Measurements from ENCODE around the gene IQCF5.
"Not testable (repeated sequence)": the region's sequence is repeated elsewhere in the genome, so short reads cannot be mapped to it uniquely, and the experiment has no call there.

Gene IQCF5

DNA sequence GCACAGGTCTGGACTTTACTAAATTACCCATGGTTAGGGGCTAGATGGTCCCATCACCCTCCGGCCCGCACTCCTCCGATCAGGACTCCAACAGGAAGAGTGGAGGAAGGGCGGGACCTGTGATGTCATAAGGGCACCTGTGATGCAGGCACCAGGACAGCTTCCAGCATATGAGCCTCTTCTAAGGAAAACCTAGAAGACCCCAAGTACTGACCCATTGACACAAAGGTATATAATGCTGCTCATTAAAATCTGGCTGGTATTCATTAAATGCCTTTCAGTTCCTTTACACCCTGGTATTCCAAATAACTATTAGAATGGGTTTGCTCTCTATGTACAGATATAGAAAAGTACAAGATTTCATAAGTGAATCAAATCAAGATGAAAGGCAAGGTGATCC is at the start of gene IQCF5:
IQCF5 (minus strand) TSS at position 101 of the 400 bp plus-strand sequence; CDS start at position 31, 70 bp downstream.
- DNase-seq (ENCODE audit: low spot score) (no peak), FAIRE-seq (no peak)

DNA sequence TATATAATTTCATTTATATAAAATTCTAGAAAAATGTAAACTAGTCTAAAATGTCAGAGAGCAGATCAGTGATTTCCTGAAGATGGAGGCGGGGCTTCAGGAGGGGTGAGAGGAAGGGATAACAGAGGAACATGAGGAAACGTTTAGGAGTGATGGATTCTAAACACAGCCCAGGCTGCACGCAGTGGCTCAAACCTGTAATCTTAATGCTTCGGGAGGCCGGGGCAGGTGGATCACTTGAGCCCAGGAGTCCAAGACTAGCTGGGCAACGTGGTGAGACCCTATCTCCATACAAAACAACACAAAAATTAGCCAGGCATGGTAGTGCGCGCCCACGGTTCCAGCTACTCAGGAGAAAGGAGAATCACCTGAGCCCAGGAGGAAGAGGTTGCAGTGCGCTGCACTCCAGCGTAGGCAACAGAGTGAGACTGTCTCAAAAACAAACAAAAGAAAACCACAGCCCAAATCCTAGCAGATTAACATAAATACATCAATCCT is 45.7 kb upstream of the IQCF5 start:
- FAIRE-seq (no peak), DNase-seq (ENCODE audit: low spot score) (no peak)

DNA sequence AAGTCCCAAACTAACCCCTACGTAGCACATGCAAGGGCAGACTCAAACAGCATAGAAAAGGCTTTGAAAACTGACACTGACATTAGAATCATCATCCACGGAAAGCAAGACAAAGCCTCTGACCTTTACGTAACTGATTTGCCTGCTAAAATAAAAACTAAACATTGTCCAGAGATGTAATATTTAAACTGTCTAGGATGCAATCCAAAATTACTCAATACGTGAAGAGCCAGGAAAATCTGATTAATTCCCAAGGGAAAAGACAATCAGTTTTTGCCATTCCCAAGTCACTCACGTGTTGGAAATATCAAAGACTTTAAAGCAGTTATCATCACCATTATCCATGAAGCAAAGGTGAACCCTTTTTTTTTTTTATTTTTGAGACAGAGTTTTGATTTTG is 41.0 kb upstream of the IQCF5 start:
- no peak for FAIRE-seq

DNA sequence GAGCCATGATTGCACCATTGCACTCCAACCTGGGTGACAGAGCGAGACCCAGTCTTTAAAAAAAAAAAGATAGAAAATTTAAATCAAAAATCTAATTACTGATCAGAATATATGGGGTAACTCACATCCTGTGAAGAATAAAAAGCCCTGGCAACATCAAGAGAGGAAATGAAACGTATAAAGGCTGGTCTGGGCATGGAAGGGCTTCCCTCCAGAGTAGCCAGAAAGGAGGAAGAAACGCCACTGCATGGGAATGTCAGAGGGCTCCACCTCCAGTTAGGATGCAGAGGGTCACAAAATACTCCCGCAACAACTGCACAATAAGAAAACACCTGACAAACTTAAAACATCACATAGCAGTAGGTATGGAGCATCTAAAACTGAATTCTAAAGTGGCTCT is 32.6 kb upstream of the IQCF5 start:
- no peak for DNase-seq (ENCODE audit: low spot score)
- no peak for FAIRE-seq

More for the DNA sequence above, 41.0 kb upstream of the IQCF5 start:
- DNase-seq (ENCODE audit: low spot score) = no peak

DNA sequence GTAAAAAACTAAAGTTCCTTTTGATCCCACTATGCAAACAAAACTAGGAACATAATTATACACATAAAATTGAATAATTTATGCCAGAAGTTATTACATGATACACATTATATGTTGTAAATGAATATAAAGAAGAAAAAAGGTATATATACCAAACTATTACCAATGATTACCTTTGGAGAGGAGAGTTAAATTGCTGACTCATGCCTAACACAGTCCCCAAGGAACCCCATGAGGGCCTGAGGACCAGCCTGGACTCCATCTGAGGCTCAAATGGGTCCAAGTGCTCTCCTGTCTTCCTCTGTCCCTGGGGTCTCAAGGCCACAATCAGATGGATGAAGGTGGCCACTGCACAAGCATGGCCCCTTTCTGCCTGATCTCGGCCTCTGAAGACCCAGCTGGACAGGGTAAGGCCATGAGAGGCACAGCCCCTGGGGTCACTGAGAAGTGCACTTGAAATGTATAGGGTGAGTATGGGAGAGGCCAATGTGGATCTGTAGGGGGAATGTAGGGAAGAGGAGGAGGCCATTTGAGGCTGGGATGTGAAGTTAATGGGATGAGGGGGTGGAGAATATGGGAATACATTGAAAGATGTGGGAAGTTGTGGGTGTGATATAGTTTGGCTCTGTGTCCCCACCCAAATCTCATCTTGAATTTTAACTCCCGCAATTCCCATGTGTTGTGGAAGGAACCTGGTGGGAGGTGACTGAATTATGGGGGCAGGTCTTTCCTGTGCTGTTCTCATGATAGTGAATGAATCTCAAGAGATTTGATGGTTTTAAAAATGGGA is 28.8 kb upstream of the IQCF5 start:
- DNase-seq (ENCODE audit: low spot score) (no peak), FAIRE-seq (no peak)

DNA sequence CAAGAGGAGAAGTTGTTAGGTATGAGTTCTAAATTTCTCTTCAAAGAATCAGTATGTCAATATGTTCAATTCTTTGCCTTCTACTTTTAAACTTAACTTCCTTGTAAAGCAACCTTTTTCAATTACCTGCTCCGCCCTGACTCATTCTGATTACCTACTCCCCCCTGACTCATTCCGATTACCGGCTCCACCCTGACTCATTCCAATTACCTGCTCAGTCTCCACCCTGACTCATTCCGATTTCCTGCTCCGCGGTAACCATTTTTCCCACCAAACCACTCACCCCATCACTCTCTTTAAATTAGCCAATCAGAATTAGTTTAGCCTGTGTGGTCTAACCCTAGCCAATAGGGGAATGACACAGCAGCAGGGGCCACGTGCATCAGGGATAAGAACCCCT is 27.0 kb upstream of the IQCF5 start:
- DNase-seq (ENCODE audit: low spot score) (peak; percentile 63), FAIRE-seq (peak; percentile 79)

DNA sequence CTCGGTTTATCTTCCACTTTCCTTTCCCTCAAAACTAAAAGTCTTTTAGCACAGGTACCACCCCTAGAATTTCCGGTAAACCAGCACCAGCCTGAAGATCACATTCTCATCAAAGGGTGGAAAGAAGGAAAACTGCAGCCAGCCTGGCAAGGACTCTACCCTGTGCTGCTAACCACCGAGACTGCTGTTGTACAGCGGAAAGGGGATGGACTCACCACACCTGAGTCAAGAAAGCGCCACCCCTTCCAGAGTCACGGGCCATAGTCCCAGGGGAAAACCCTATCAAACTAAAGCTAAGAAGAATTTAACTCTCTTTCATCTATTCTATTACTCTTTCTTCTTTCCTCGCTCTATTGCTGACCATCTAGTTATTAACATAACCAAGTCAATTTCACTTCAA is 24.6 kb upstream of the IQCF5 start:
- not testable (repeated sequence) for DNase-seq (ENCODE audit: low spot score); FAIRE-seq

DNA sequence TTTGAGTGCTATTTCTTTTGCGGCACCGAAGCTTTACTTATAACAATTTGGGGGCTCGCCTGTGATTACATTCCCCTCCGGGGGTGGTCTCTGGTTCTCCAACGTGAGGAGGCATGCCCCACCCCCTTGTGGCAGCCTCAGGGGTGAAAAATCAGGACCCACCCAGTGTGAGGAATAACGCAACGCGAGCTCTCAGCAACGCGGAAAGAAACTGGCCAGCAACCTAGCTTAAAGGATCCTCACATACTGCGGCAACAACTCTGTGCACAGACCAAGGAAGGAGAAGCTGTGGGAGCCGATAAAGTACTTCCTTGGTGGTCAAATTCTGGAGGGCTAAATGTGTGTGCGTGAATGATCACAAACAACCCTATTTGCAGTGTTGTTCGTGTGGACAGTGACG is 22.0 kb upstream of the IQCF5 start:
- no peak for FAIRE-seq
- no peak for DNase-seq (ENCODE audit: low spot score)

DNA sequence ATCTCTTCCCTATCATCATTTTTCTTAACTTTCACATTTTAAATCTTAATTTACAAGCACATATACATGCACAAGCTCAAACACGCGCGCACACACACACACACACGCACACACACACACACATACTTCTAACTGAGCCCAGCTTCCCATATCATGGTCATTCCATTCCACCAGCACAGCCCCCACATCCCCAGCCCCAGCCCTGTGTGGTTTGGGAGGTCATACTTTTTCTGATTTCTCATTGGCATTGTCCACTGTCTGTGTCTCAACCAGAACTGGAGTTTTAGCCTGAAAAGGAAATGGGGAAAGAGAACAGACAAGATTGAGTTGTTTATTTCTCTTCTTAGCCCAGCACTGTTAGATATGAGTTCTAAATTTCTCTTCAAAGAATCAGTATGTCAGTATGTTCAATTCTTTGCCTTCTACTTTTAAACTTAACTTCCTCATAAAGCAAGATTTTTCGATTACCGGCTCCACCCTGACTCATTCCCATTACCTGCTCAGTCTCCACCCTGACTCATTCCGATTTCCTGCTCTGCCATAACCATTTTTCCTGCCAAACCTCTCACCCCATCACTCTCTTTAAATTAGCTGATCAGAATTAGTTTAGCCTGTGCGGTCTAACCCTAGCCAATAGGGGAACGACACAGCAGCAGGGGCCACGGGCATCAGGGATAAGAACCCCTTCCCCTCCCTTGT is 21.4 kb upstream of the IQCF5 start:
- DNase-seq (ENCODE audit: low spot score) = no peak
- no peak for FAIRE-seq

DNA sequence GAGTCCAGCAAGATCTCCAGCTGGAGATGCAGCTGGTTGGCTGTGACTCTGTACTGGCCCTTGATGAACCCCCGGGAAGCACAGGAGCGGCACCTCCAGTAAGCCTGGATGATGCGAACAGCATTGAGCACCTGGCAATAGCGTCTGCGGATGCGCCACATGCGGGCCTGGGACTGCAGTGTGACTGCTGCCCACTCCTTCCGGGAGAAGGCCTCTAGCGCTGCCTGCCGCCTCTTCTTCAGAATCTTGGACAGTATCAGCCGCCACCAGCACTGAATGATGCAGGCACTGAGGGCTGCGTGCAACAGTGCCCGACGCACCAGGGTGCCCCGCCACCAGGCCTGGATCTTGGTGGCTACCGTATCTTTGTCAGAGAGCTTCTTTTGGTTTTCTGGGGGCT is 19.5 kb upstream of the IQCF5 start:
- DNase-seq (ENCODE audit: low spot score) = no peak
- FAIRE-seq = no peak

DNA sequence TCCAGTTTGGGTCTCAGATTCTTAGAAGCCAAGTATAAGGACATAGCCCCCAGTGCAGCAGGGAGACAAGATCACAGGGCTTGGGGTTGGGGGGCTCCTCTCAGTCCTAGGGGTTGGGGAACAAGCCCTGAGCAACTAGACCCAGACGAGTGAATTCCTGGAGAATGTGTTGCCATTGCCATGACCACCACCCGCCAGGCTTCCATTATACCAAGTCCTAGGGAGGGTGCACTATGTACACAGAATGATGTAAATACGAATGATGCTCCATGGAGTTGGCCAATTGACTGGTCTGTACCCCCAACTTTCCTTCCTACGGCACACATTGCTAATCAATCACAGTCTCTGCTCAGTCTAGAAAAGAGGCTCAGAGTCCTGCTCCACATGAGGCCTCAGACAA is 19.0 kb upstream of the IQCF5 start:
- FAIRE-seq = no peak
- DNase-seq (ENCODE audit: low spot score) = no peak

DNA sequence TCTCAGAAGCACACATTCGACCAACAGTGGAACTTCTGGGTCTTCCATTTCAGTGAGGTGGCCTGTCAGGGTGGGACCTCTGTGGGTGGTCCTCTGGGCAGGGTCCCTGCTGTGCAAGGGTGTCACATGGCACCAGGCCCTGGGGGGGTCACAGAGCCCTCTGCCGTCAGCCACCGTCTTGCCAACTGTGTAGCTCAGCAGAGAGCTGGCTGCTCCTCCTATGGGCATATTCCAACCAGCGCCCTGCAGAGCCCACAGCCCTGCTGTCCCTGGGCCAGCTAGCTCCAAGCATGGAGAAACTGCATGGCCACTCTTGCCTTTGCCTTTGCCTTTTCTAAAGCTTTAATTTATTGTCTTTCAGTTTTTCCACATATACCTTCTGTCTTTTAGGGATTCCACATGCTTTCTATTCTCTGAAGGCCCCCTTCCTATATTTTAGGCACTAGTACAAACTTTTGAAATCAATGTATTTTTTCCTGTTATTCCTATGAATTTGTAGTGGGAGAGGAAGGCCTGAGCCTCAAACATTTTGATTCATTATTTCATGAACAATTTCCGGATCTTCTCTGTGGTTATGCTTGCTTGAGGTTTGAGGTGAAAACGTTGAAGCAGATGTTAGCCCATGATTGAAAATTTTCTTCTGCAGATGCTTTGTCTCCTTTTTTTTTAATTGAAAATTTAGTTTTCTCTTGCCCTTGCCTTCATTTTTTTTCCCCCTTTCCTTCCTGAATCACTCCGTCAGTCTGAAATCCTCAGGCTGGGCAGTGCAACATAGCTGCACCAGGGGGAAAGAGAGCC is 16.0 kb upstream of the IQCF5 start:
- FAIRE-seq (no peak), DNase-seq (ENCODE audit: low spot score) (no peak)

DNA sequence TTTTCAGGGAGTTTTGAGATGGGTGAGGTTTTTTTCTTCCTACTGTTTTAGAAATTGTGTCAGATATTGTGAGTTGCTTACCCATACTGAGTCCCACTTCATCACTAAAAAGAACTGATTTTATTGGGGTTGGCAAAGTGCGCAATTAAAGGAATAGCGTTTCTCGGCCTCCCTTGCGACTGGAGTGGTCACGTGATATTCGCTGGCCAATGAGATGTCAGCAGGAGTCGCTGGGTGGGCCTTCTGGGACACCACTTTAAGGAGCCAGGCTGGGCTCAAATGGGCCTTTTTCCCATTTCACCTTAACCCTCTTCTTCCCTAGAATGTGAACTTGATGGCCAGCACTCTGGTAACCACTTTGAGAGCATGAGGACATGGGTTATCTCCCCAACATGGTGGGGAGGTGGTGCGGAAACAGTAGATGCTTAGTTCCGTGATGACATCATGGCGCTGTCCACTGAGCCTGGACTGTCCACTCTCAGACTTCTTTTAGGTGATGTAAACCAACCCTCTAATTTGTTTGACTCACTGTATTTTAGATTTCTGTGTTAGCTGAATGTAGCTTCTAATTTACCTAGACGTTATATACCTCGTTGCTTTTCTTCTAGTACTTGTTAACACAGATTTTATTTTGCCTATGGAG is 13.2 kb upstream of the IQCF5 start:
- no peak for FAIRE-seq

DNA sequence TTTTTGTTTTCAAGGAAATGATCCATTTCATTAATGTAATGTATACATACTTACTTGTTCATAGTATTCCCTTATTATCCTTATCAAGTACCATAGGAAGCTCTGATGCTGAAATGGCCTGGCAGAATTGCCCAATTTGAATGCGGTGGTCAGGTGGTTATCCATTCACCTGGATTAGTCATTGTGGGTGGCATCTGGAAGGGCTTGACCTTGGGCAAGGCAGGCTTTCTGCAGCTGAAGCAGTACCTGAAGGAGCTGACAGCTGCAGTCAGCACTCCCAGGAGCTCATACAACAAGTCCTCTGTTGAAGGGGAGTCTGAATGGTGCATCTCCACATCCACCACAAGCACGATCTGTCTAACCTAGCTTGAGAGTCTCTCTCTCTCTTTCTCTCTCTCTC is 12.2 kb upstream of the IQCF5 start:
- no peak for DNase-seq (ENCODE audit: low spot score)
- no peak for FAIRE-seq

More for the DNA sequence above, 13.2 kb upstream of the IQCF5 start:
- no peak for DNase-seq (ENCODE audit: low spot score)

DNA sequence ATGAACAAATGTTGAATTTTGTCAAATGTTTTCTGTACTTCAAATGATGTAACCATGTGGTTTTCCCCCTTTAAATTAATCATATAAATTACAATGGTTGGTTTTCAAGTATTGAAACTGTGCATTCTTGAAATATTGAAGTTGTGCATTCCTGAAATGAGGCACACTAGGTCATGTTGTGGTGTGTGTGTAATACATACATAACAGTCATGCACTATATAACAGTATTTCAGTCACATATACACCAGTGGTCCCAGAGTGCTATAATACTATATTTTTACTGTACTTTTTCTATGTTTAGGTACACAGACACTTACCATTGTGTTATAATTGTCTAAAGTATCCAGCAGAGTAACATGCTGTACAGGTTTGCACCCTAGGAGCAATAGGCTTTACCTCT is 11.0 kb upstream of the IQCF5 start:
- FAIRE-seq = no peak
- no peak for DNase-seq (ENCODE audit: low spot score)

DNA sequence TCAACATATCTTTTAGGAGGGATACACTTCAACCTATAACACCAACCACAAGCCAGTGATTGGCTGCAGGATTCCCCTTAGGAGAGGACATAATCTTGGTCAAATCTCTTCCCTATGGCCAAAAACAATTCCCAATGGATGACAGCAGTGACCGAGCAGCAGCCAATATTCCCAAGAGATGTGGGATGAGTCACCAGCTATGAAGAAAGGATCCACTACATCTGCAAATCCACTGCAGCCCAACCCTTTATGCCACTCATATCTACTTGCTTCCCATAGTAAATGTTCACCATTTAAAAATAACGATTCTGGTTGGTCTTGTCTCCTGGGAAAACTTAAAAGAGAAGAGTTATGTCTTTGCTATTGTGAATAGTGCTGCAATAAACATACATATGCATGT is 4.5 kb upstream of the IQCF5 start:
- FAIRE-seq (no peak), DNase-seq (ENCODE audit: low spot score) (no peak)

DNA sequence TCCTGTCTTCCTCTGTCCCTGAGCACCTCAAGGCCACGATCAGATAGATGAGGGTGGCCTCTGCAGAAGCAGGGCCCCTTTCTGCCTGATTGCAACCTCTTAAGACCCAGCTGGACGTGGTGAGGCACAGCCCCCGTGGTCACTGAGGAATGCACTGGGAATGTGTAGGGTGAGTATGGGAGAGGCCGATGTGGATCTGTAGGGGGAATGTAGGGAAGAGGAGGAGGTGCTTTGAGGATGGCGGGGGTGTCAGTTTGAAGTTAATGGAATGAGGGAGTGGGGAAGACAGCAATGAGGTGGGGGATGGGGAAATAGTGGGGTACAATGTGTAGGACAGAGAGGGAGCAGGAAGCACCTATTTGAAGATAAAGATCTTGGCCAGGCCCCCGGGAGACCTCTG is 785 bp upstream of the IQCF5 start:
- FAIRE-seq (no peak), DNase-seq (ENCODE audit: low spot score) (no peak)

DNA sequence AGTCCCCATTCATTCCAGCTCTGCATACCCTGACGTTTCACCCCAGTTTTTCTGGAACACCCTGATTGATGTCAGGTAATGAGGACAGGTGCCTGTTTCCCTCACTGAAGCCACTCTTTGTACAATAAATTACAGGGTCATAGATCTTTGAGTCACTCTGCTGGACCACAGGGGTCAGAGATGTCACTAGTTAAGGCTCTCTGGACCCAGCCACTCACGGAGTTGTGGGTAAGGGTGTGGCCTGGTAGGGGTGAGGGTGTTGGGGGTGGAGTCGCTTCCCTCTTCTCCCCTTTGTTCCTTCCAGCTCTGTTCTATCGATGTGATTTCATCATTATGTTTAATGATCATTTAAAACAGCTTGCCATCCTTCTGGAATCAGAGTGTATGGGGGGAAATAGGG is 512 bp downstream of the IQCF5 start:
- DNase-seq (ENCODE audit: low spot score) = no peak

DNA sequence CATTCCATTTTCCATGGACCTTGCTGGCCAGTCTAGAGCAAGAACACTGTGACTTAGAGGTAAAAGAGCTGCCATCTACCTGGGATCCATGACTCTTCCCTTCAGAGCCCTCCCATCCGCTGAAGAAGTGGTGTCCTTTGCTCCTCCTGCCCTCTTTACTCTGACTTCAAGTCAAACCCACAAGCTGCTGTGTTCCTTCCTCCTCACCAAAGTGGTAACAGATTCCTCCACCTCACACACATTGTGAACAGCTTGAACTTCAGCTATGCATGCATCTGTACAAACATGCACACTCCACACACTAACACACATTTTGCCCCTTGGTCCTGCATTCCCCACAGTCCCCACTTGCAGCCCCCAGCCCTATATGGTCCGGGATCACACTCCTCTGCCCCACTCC is 990 bp downstream of the IQCF5 start:
- FAIRE-seq (no peak), DNase-seq (ENCODE audit: low spot score) (no peak)

More for the DNA sequence above, 512 bp downstream of the IQCF5 start:
- no peak for FAIRE-seq

DNA sequence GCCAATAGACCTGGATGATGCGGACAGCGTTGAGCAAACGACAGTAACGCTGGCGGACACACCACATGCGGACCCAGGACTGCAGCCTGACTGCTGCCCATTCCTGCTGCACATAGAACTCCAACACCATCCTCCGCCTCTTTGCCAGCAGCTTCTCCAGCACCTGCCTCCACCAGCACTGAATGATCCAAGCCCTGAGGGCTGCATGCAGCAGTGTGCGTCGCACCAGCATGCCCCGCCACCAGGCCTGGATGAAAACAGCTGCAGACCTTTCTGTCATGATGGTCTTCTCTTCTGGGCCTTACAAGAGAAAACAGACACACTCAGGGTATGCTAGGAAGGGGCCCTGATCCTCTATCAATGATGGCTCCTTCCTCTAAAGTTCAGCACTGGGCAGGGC is 1.5 kb downstream of the IQCF5 start:
- FAIRE-seq = no peak

DNA sequence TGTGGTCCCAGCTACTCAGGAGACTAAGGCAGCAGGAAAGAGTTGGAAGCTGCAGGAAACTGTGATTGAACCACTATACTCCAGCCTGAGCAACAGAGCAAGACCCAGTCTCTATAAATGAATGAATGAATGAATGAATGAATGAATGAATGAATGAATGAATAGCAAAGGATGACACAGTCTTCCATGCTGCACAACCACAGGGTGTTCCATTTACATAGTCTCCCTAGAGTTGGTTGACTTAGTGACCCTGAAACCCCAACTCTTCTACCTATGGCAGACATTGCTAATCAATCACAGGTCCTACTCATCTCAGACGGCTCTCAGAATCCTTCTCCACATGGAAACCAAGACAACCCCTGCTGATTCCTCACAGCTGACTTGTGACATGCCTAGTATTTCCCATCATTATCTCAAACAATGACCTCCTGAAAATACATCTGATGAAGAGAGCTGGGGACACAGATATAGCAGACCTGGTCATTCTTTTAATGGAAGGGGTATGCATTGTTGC is 2.1 kb downstream of the IQCF5 start:
- FAIRE-seq (no peak), DNase-seq (ENCODE audit: low spot score) (no peak)

More for the DNA sequence above, 1.5 kb downstream of the IQCF5 start:
- no peak for DNase-seq (ENCODE audit: low spot score)

Measured in RCC 7860 (cell line).